Gastroesophageal sphincter (tissue), 4 donors: ENCODE results near the gene CYP4A11. TPM values are rescaled to one million over a fixed set of nuclear protein-coding genes. Genes with fewer than 3 reads are reported as not detected.
"Not testable (repeated sequence)": the region's sequence is repeated elsewhere in the genome, so short reads cannot be mapped to it uniquely, and the experiment has no call there.

ENCODE experiments used
- ATAC-seq: fragments of 150-250 bp; one replicate; pipeline ENCODE4 v1.9.1; 2016; ENCODE audit warnings: mild to moderate bottlenecking, moderate library complexity
- H3K27ac ChIP-seq, 4 donors: fragments of 200-600 bp; sonication (generic) in 3 of 4; 1 replicate in 3 of 4; 2 replicates in 1 of 4; pipeline ENCODE4 v1.5.1; 2016 to 2019
- H3K27me3 ChIP-seq: fragments of 200-600 bp; sonication (generic); one replicate; pipeline ENCODE4 v1.5.1; 2019
- H3K36me3 ChIP-seq, 2 donors: fragments of 200-600 bp; sonication (generic); one replicate each; pipeline ENCODE4 v1.5.1; 2019; ENCODE audit warnings: control low read depth in 1 of 2
- H3K4me1 ChIP-seq, 3 donors: fragments of 200-600 bp; sonication (generic); 1 replicate in 2 of 3; 2 replicates in 1 of 3; pipeline ENCODE4 v1.5.1; 2016 to 2019; ENCODE audit warnings: control low read depth in 2 of 3
- H3K4me3 ChIP-seq, 2 donors: fragments of 200-600 bp; sonication (generic); one replicate each; pipeline ENCODE4 v1.5.1; 2019; ENCODE audit warnings: mild to moderate bottlenecking in 1 of 2, moderate library complexity in 1 of 2
- H3K9me3 ChIP-seq, 3 donors: fragments of 200-600 bp; sonication (generic); one replicate each; pipeline ENCODE4 v1.5.1; 2017 to 2019; ENCODE audit warnings: control low read depth in 2 of 3
- EP300 ChIP-seq: sonication (generic); formaldehyde crosslinking; IDR thresholded peaks from one replicate; pipeline ENCODE4 v1.6.1; 2017; ENCODE audit warnings: antibody characterized with exemption, mild to moderate bottlenecking
- POLR2A ChIP-seq, 2 donors: fragments of 450-650 bp; IDR thresholded peaks; one replicate each; pipeline ENCODE4 v1.6.1; 2017; ENCODE audit warnings: antibody characterized with exemption in 2 of 2, mild to moderate bottlenecking in 2 of 2, moderate library complexity in 1 of 2
- POLR2AphosphoS5 ChIP-seq: sonication (generic); formaldehyde crosslinking; IDR thresholded peaks from one replicate; pipeline ENCODE4 v1.6.1; 2017; ENCODE audit warnings: antibody characterized with exemption
- WGBS, 2 donors: methylation state at CpG; one replicate each; pipeline ENCODE4 v1.1.5; 2018; ENCODE audit warnings: low coverage in 1 of 2; 5-methylcytosine and 5-hydroxymethylcytosine counted together
- total RNA-seq, 4 donors: library from RNA; depleted of rRNA; stranded (reverse); fragments of >200 nt; gene quantifications; one replicate each; pipeline ENCODE4 v1.1.0, GENCODE V29; 2016
- TF ChIP-seq, protein P1 (sequence below), 4 experiments: fragments of 200-600 bp in 2 of 4; fragments of 450-650 bp in 2 of 4; sonication (generic) in 1 of 4; IDR thresholded peaks; one replicate each; pipeline ENCODE4 v1.5.1; 2017 to 2019; ENCODE audit warnings: antibody characterized with exemption in 4 of 4, mild to moderate bottlenecking in 2 of 4, moderate library complexity in 2 of 4

The CYP4A11 gene
- total RNA-seq, 4 donors from 2014 or later: not detected

DNA sequence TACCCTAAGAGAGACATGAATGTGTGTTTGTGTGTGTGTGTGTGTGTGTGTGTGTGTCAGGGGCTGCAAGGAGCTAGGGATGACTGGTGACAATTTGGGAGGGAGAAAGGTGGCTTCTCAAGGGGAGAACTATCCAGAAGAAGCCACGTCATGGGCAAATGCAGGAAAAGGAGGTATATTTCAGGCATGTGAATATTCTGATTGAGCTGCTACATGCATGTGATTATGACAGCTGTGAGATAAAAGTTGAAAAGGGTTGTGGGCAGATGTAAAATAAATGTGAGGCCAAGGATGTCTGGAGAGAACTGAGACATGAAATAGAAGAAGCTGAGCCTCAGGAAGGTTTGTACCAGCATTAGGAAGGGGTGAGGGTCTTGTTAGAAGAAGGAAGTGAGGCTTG is 4.5 kb downstream of the CYP4A11 start:
- 63 to 64% methylated on average over 1 of the region's 1 CpG for WGBS, 2 donors
- H3K9me3 ChIP-seq: no peaks in the 10 kb centered on the region
- no peak for ATAC-seq
- H3K27ac ChIP-seq: no peak overlapping the region
- TF ChIP-seq, protein P1, sequence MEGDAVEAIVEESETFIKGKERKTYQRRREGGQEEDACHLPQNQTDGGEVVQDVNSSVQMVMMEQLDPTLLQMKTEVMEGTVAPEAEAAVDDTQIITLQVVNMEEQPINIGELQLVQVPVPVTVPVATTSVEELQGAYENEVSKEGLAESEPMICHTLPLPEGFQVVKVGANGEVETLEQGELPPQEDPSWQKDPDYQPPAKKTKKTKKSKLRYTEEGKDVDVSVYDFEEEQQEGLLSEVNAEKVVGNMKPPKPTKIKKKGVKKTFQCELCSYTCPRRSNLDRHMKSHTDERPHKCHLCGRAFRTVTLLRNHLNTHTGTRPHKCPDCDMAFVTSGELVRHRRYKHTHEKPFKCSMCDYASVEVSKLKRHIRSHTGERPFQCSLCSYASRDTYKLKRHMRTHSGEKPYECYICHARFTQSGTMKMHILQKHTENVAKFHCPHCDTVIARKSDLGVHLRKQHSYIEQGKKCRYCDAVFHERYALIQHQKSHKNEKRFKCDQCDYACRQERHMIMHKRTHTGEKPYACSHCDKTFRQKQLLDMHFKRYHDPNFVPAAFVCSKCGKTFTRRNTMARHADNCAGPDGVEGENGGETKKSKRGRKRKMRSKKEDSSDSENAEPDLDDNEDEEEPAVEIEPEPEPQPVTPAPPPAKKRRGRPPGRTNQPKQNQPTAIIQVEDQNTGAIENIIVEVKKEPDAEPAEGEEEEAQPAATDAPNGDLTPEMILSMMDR (IDR thresholded peaks at IDR 0.05): no peak
- TF ChIP-seq POLR2AphosphoS5 (no peak), POLR2A (IDR thresholded peaks at IDR 0.05) (no peak), EP300 (no peak)
- no peaks in the 10 kb centered on the region for H3K36me3 ChIP-seq
- H3K4me3 ChIP-seq: no peak overlapping the region
- peaks cover 13% of the 10 kb centered on the region for H3K27me3 ChIP-seq
- H3K4me1 ChIP-seq: no peaks in the 10 kb centered on the region

DNA sequence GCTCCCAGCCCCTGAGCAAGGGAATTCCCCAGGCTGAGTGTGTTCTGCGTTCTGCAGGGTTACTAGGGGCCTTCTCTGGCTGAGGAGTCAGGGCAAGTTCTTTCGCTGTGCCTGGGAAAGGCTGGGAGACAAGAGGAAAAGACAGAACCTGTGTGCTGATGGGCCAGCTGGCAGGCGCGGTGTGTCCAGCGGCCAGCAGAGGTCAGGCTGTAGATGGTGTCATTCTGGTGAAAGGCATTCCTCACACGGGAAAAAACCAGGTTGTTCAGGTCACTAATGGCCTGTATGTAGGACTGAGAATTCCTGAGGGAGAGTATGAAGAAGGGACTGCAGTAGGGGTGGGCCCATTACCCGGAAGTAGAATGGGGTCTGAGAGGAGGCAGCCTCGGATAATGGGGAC is 6.4 kb downstream of the CYP4A11 start:
- not testable (repeated sequence) for H3K27ac ChIP-seq, H3K27me3 ChIP-seq, H3K4me1 ChIP-seq, H3K36me3 ChIP-seq, H3K9me3 ChIP-seq, H3K4me3 ChIP-seq
- peak; percentile 16 for ATAC-seq
- TF ChIP-seq, protein P1 (IDR thresholded peaks at IDR 0.05): peak in 1 of 4 experiments; percentile 33
- WGBS, 2 donors: 34% methylated on average over 3 of the region's 8 CpGs; no CpG with 5 or more reads in 1 of the 2 donors

DNA sequence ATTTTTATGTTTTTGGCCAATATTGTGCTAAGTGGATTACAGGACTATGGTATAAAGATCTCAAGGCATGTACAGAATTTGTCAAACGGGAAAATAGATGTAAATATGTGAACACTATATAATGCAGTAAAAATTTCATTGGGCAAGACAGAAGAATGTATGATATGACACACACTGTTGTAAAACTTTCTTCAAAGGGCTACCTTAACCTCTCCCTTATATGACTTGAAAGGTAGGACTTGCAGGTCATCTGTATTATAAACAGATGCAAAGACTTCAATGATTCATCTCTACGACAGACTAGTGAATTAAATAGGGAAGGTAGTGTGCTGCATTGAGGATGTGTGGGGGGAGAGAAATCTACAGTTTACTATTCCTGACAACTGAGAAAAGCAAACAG is 9.3 kb downstream of the CYP4A11 start:
- not testable (repeated sequence) for H3K9me3 ChIP-seq, H3K36me3 ChIP-seq, H3K27ac ChIP-seq, H3K4me3 ChIP-seq, H3K27me3 ChIP-seq, H3K4me1 ChIP-seq, ATAC-seq
- 25 to 48% methylated on average over 2 of the region's 2 CpGs for WGBS, 2 donors

GRCh38 chr1:46931151-46931550 is 10.1 kb downstream of the CYP4A11 start:
- Histone ChIP-seq H3K27me3 (no peaks in the 10 kb centered on the region), H3K36me3 (no peaks in the 10 kb centered on the region), H3K4me3 (no peak overlapping the region), H3K27ac (no peak overlapping the region), H3K9me3 (no peaks in the 10 kb centered on the region), H3K4me1 (no peaks in the 10 kb centered on the region)
- WGBS, 2 donors: 64 to 80% methylated on average over 2 to 3 of the region's 3 CpGs
- no peak for TF ChIP-seq EP300
- no peak for TF ChIP-seq POLR2A (IDR thresholded peaks at IDR 0.05)
- TF ChIP-seq, protein P1 (IDR thresholded peaks at IDR 0.05): no peak
- TF ChIP-seq POLR2AphosphoS5: no peak
- ATAC-seq: no peak

DNA sequence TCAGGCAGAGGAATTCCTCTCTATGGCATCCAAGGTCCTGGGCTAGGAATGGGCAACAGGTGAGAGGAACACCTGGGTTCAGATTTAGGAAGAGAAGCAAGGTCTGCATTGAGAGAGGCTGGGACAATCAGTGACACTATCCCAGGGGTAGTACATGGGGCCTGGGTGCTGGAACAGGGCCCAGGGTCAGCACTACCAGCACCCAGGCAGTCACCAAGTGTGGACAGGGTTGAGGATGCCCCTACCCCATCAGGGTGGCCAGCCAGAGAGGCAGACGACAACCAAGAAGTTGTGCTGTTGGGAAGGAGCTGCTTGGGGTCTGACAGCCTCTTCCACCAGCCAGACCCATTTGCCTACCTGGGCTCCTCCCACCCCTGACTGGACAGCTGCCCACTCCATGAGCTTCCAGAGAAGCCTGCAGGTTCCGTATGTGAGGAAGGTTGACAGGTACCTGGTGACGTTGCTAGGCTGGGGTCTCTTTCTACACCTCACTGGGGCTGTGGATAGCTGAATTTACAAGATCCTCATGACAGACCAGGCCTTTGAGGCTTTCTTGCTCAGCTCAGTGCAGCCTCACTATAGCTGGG is 13.9 kb downstream of the CYP4A11 start:
- TF ChIP-seq, protein P1 (IDR thresholded peaks at IDR 0.05): no peak
- TF ChIP-seq POLR2A (IDR thresholded peaks at IDR 0.05) (no peak), EP300 (no peak), POLR2AphosphoS5 (no peak)
- H3K27me3 ChIP-seq: no peaks in the 10 kb centered on the region
- H3K9me3 ChIP-seq: peaks cover 0 to 16% (median 0%) of the 10 kb centered on the region in 3 donors
- 100% methylated on average over 1 of the region's 3 CpGs; no CpG with 5 or more reads in 1 of the 2 donors for WGBS, 2 donors
- no peak overlapping the region for H3K27ac ChIP-seq
- H3K4me1 ChIP-seq: no peaks in the 10 kb centered on the region
- H3K36me3 ChIP-seq: no peaks in the 10 kb centered on the region
- ATAC-seq: no peak
- no peak overlapping the region for H3K4me3 ChIP-seq
